WTC11 (cell line): ENCODE measurements around the gene MOB3B. TPM values are rescaled to one million over a fixed set of nuclear protein-coding genes. Genes with fewer than 3 reads are reported as not detected.

Experiments
- ATAC-seq: fragments of 200-7000 bp; cut with Tn5 transposase; 2 replicates; pipeline ENCODE4 v1.10.0; 2021; ENCODE audit warnings: mild to moderate bottlenecking, moderate library complexity
- CTCF ChIA-PET: fragments of 300-600 bp; sonication (Branson Sonifier 250); formaldehyde crosslinking; loops from one replicate; lab custom pipeline; 2021; ENCODE audit warnings: antibody characterized with exemption; lab: Charles Lee
- POLR2A ChIA-PET: fragments of 350-600 bp; sonication (Branson Sonifier 250); formaldehyde crosslinking; loops from one replicate; lab custom pipeline; 2021; ENCODE audit warnings: antibody characterized with exemption; lab: Charles Lee
- DNase-seq: peaks from one replicate; pipeline ENCODE4 v3.0.0; 2021; ENCODE audit warnings: low spot score
- H3K27ac Mint-ChIP-seq: 2 replicates; pipeline ENCODE4 v1.8.0; 2021; ENCODE audit warnings: mixed read lengths
- H3K27me3 Mint-ChIP-seq: 2 replicates; pipeline ENCODE4 v1.8.0; 2021; ENCODE audit warnings: low read depth, mild to moderate bottlenecking, moderate library complexity, mixed read lengths
- H3K36me3 Mint-ChIP-seq: 2 replicates; pipeline ENCODE4 v1.8.0; 2021; ENCODE audit warnings: mixed read lengths
- H3K4me1 Mint-ChIP-seq: 2 replicates; pipeline ENCODE4 v1.8.0; 2022; ENCODE audit warnings: mixed read lengths
- H3K4me3 Mint-ChIP-seq: 2 replicates; pipeline ENCODE4 v1.8.0; 2021; ENCODE audit warnings: mild to moderate bottlenecking, moderate library complexity, mixed read lengths
- H3K9me3 Mint-ChIP-seq: 2 replicates; pipeline ENCODE4 v1.8.0; 2021; ENCODE audit warnings: mixed read lengths
- ATF2 ChIP-seq: sonication (generic); formaldehyde crosslinking; IDR thresholded peaks from 2 replicates; pipeline ENCODE4 v1.8.1; 2022; ENCODE audit warnings: low read depth, missing genetic modification reagents, borderline replicate concordance
- ETV6 ChIP-seq: sonication (generic); formaldehyde crosslinking; IDR thresholded peaks from 2 replicates; pipeline ENCODE4 v1.8.1; 2022; ENCODE audit warnings: mild to moderate bottlenecking, missing genetic modification reagents
- FOXP4 ChIP-seq: sonication (generic); formaldehyde crosslinking; IDR thresholded peaks from 2 replicates; pipeline ENCODE4 v1.8.0; 2022; ENCODE audit warnings: mild to moderate bottlenecking, missing genetic modification reagents
- GABPB1 ChIP-seq: sonication (generic); formaldehyde crosslinking; IDR thresholded peaks from 2 replicates; pipeline ENCODE4 v1.8.1; 2023; ENCODE audit warnings: mild to moderate bottlenecking, missing genetic modification reagents
- GTF2I ChIP-seq: fragments of 250-450 bp; sonication (Bioruptor Pico); conservative IDR thresholded peaks from 2 replicates; pipeline ENCODE4 v1.4.0; 2021; ENCODE audit warnings: mild to moderate bottlenecking
- NFATC4 ChIP-seq: fragments of 250-450 bp; sonication (Bioruptor Pico); IDR thresholded peaks from 2 replicates; pipeline ENCODE4 v1.9.0; 2021; ENCODE audit warnings: mild to moderate bottlenecking
- NFE2L1 ChIP-seq: sonication (generic); formaldehyde crosslinking; IDR thresholded peaks from 2 replicates; pipeline ENCODE4 v1.8.1; 2023; ENCODE audit warnings: missing genetic modification reagents
- NR2C2 ChIP-seq: sonication (generic); formaldehyde crosslinking; IDR thresholded peaks from 2 replicates; pipeline ENCODE4 v1.8.0; 2022; ENCODE audit warnings: mild to moderate bottlenecking, missing genetic modification reagents
- PRRX2 ChIP-seq: fragments of 250-450 bp; sonication (Bioruptor Pico); IDR thresholded peaks from 2 replicates; pipeline ENCODE4 v1.8.0; 2021; ENCODE audit warnings: mild to moderate bottlenecking
- TEAD1 ChIP-seq: sonication (generic); formaldehyde crosslinking; IDR thresholded peaks from 2 replicates; pipeline ENCODE4 v1.8.0; 2022; ENCODE audit warnings: mild to moderate bottlenecking, missing genetic modification reagents
- ZNF317 ChIP-seq: sonication (generic); formaldehyde crosslinking; IDR thresholded peaks from 2 replicates; pipeline ENCODE4 v1.8.1; 2023; ENCODE audit warnings: low read depth, mild to moderate bottlenecking, moderate library complexity, missing genetic modification reagents, borderline replicate concordance
- ZNF416 ChIP-seq: fragments of 250-450 bp; sonication (Bioruptor Pico); IDR thresholded peaks from 2 replicates; pipeline ENCODE4 v1.9.0; 2021; ENCODE audit warnings: mild to moderate bottlenecking, inconsistent platforms
- ZNF423 ChIP-seq: fragments of 250-450 bp; sonication (Bioruptor Pico); IDR thresholded peaks from 2 replicates; pipeline ENCODE4 v2.1.2; 2022; ENCODE audit warnings: mild to moderate bottlenecking, moderate library complexity
- total RNA-seq: library from RNA; stranded (reverse); gene quantifications from 3 replicates; pipeline ENCODE4 v1.2.3, GENCODE V29; 2021
- TF ChIP-seq, protein P1 (sequence below): sonication (generic); formaldehyde crosslinking; conservative IDR thresholded peaks from 2 replicates; pipeline ENCODE4 v1.8.1; 2023; ENCODE audit warnings: mild to moderate bottlenecking, low read depth, missing genetic modification reagents, moderate library complexity
- TF ChIP-seq, protein P2 (sequence below): fragments of 250-450 bp; sonication (Bioruptor Pico); IDR thresholded peaks from 2 replicates; pipeline ENCODE4 v1.9.0; 2021; ENCODE audit warnings: mild to moderate bottlenecking
- TF ChIP-seq, protein P3 (sequence below): fragments of 250-450 bp; sonication (Bioruptor Pico); IDR thresholded peaks from 2 replicates; pipeline ENCODE4 v1.9.0; 2021; ENCODE audit warnings: moderate library complexity, mild to moderate bottlenecking, inconsistent platforms, borderline replicate concordance
- TF ChIP-seq, protein P4 (sequence below): sonication (generic); formaldehyde crosslinking; IDR thresholded peaks from 2 replicates; pipeline ENCODE4 v1.8.0; 2022; ENCODE audit warnings: mild to moderate bottlenecking, missing genetic modification reagents
- TF ChIP-seq, protein P5 (sequence below): sonication (generic); formaldehyde crosslinking; IDR thresholded peaks from 2 replicates; pipeline ENCODE4 v1.8.1; 2022; ENCODE audit warnings: mild to moderate bottlenecking, missing genetic modification reagents, moderate library complexity, borderline replicate concordance
- TF ChIP-seq, protein P6 (sequence below): sonication (generic); formaldehyde crosslinking; IDR thresholded peaks from 2 replicates; pipeline ENCODE4 v1.8.1; 2022; ENCODE audit warnings: mild to moderate bottlenecking, moderate library complexity, missing genetic modification reagents

The MOB3B gene
- total RNA-seq, 1 experiment from 2014 or later, result 25.1 TPM

GRCh38 chr9:27468000-27468399 is 61.6 kb downstream of the MOB3B start:
- Mint-ChIP-seq H3K4me3 (no peak overlapping the region), H3K36me3 (0 out of 2 replicates have a peak, but pooled peaks cover 4% of the 10 kb centered on the region), H3K9me3 (no peaks in the 10 kb centered on the region), H3K4me1 (peaks cover 53% of the 10 kb centered on the region), H3K27ac (no peak overlapping the region), H3K27me3 (no peaks in the 10 kb centered on the region)
- no peak for DNase-seq
- ChIA-PET POLR2A (no interaction called here), CTCF (no interaction called here)
- TF ChIP-seq ETV6 (CRISPR knock-in tag) (no peak), TEAD1 (CRISPR knock-in tag) (no peak), FOXP4 (CRISPR knock-in tag) (no peak), ATF2 (CRISPR knock-in tag) (no peak), ZNF317 (CRISPR knock-in tag) (no peak), ZNF416 (CRISPR knock-in tag) (no peak), PRRX2 (CRISPR knock-in tag) (no peak), ZNF423 (CRISPR knock-in tag) (no peak), NFE2L1 (CRISPR knock-in tag) (no peak), NR2C2 (CRISPR knock-in tag) (no peak), GABPB1 (CRISPR knock-in tag) (no peak), NFATC4 (CRISPR knock-in tag) (no peak), GTF2I (no peak)
- TF ChIP-seq, protein P1, sequence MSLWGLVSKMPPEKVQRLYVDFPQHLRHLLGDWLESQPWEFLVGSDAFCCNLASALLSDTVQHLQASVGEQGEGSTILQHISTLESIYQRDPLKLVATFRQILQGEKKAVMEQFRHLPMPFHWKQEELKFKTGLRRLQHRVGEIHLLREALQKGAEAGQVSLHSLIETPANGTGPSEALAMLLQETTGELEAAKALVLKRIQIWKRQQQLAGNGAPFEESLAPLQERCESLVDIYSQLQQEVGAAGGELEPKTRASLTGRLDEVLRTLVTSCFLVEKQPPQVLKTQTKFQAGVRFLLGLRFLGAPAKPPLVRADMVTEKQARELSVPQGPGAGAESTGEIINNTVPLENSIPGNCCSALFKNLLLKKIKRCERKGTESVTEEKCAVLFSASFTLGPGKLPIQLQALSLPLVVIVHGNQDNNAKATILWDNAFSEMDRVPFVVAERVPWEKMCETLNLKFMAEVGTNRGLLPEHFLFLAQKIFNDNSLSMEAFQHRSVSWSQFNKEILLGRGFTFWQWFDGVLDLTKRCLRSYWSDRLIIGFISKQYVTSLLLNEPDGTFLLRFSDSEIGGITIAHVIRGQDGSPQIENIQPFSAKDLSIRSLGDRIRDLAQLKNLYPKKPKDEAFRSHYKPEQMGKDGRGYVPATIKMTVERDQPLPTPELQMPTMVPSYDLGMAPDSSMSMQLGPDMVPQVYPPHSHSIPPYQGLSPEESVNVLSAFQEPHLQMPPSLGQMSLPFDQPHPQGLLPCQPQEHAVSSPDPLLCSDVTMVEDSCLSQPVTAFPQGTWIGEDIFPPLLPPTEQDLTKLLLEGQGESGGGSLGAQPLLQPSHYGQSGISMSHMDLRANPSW (CRISPR knock-in tag), result no peak
- TF ChIP-seq, protein P2, sequence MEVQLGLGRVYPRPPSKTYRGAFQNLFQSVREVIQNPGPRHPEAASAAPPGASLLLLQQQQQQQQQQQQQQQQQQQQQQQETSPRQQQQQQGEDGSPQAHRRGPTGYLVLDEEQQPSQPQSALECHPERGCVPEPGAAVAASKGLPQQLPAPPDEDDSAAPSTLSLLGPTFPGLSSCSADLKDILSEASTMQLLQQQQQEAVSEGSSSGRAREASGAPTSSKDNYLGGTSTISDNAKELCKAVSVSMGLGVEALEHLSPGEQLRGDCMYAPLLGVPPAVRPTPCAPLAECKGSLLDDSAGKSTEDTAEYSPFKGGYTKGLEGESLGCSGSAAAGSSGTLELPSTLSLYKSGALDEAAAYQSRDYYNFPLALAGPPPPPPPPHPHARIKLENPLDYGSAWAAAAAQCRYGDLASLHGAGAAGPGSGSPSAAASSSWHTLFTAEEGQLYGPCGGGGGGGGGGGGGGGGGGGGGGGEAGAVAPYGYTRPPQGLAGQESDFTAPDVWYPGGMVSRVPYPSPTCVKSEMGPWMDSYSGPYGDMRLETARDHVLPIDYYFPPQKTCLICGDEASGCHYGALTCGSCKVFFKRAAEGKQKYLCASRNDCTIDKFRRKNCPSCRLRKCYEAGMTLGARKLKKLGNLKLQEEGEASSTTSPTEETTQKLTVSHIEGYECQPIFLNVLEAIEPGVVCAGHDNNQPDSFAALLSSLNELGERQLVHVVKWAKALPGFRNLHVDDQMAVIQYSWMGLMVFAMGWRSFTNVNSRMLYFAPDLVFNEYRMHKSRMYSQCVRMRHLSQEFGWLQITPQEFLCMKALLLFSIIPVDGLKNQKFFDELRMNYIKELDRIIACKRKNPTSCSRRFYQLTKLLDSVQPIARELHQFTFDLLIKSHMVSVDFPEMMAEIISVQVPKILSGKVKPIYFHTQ, result no peak
- TF ChIP-seq, protein P3, sequence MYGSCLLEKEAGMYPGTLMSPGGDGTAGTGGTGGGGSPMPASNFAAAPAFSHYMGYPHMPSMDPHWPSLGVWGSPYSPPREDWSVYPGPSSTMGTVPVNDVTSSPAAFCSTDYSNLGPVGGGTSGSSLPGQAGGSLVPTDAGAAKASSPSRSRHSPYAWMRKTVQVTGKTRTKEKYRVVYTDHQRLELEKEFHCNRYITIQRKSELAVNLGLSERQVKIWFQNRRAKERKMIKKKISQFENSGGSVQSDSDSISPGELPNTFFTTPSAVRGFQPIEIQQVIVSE (CRISPR knock-in tag), result no peak
- TF ChIP-seq, protein P4, sequence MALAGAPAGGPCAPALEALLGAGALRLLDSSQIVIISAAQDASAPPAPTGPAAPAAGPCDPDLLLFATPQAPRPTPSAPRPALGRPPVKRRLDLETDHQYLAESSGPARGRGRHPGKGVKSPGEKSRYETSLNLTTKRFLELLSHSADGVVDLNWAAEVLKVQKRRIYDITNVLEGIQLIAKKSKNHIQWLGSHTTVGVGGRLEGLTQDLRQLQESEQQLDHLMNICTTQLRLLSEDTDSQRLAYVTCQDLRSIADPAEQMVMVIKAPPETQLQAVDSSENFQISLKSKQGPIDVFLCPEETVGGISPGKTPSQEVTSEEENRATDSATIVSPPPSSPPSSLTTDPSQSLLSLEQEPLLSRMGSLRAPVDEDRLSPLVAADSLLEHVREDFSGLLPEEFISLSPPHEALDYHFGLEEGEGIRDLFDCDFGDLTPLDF (CRISPR knock-in tag), result no peak
- TF ChIP-seq, protein P5, sequence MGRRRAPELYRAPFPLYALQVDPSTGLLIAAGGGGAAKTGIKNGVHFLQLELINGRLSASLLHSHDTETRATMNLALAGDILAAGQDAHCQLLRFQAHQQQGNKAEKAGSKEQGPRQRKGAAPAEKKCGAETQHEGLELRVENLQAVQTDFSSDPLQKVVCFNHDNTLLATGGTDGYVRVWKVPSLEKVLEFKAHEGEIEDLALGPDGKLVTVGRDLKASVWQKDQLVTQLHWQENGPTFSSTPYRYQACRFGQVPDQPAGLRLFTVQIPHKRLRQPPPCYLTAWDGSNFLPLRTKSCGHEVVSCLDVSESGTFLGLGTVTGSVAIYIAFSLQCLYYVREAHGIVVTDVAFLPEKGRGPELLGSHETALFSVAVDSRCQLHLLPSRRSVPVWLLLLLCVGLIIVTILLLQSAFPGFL (CRISPR knock-in tag), result no peak
- TF ChIP-seq, protein P6, sequence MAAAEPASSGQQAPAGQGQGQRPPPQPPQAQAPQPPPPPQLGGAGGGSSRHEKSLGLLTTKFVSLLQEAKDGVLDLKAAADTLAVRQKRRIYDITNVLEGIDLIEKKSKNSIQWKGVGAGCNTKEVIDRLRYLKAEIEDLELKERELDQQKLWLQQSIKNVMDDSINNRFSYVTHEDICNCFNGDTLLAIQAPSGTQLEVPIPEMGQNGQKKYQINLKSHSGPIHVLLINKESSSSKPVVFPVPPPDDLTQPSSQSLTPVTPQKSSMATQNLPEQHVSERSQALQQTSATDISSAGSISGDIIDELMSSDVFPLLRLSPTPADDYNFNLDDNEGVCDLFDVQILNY (CRISPR knock-in tag), result no peak
- no peak for ATAC-seq
